ENCODE measurements around the gene UTP18. TPM values are rescaled to one million over a fixed set of nuclear protein-coding genes. Genes with fewer than 3 reads are reported as not detected.

Gene UTP18
- total and polyA plus RNA-seq, 9 of the 15 experiments (the other 6 are each of a cell fraction or from before 2014, with no cell fraction given) = 31.1 to 99.2 (median 66.7) TPM

DNA sequence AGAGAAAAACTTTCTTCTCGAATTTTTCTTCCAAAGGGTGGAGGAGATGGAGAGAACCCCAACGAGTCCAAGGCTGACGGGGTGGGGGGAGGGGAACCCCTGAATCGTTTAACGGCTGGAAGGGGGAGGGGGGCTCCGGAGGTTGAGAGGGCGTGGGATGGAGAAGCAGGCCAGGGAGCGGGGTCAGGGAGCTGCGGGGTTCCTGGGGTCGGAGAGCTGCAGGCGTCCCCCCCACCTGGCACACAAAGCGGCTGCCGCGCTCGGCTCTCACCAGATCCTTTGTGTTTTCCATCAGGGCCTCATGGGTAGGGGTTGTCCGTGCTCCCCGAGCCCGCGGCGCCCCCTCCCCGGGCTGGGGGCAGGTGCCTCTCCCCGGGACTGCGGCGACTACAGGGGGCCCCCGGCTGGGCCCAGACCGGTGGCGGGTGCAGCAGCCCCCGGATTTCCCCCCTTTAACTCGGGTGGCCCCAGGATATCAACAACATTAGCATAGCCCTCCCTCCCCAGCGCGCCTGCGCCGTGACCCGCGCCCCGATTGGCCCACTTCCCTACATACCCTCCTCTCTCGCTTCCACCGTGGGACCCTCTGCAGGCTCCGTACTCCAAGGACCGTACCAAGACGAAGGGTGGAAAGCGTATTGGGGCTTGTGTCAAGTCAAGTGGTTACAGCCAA is 646 bp upstream of the UTP18 start, which contains the start of gene MBTD1 (continued):
- TF ChIP-seq RBM15 (IDR thresholded peaks at IDR 0.05; ENCODE audit: insufficient read depth, low read length) = no peak
- TF ChIP-seq HDAC8 (tag; IDR thresholded peaks at IDR 0.05) = no peak
- TF ChIP-seq ZNF184 (CRISPR knock-in tag; IDR thresholded peaks at IDR 0.05) = no peak
- TF ChIP-seq KAT8 (IDR thresholded peaks at IDR 0.05; ENCODE audit: low read depth) = no peak

- Histone ChIP-seq H3K4me2 (ENCODE audit: insufficient read depth, low read length) (peak overlapping the region; percentile 98), H4K20me1 (replicated peaks; ENCODE audit: control insufficient read depth, insufficient read depth, low read length) (peaks cover 11% of the 10 kb centered on the region), H3K9me1 (ENCODE audit: control insufficient read depth, insufficient read depth, low read length) (no peaks in the 10 kb centered on the region), H2AFZ (ENCODE audit: low read depth, low read length) (peak overlapping the region; percentile 94), H3K27me3 (ENCODE audit: control insufficient read depth in 2 of 2, insufficient read depth in 2 of 2, low read length in 2 of 2) (no peaks in the 10 kb centered on the region), H3K36me3 (ENCODE audit: control insufficient read depth, insufficient read depth, low read length) (peaks cover 63% of the 10 kb centered on the region), H3K4me3 (peak overlapping the region; percentile 86), H3K79me2 (ENCODE audit: control insufficient read depth, insufficient read depth, low read length) (peaks cover 96% of the 10 kb centered on the region), H3K4me1 (replicated peaks in 1 of 2; ENCODE audit: control insufficient read depth in 2 of 2, insufficient read depth in 2 of 2, low read length in 2 of 2) (peaks cover 16 to 26% of the 10 kb centered on the region in 2 experiments; a peak in 4 of 5 replicates), H3K9ac (ENCODE audit: insufficient read depth in 1 of 2, low read depth in 2 of 2, low read length in 2 of 2) (peak overlapping the region; percentile 96 to 98), H3K27ac (ENCODE audit: extremely low read depth, low read depth, low read length) (peak overlapping the region; percentile 98), H3K9me3 (replicated peaks; ENCODE audit: control insufficient read depth, insufficient read depth, low read depth, low read length) (no peaks in the 10 kb centered on the region)
- TSS peak; percentile 54 for BruUV-seq (replicated peaks)
- DNase-seq (ENCODE audit: extremely low read depth in 1 of 4, low spot score in 3 of 4) = peak in 1 of 4 experiments; percentile 47
- ChIA-PET POLR2A (interaction anchor here (0.6 to 1.4 kb wide), 6 partner anchors 9 to 99 kb away, joined by 3 to 7 read pairs (median 4); no protein-coding TSS in a partner anchor), CTCF (ENCODE audit: low intra/inter-chr PET ratio) (no interaction called here)
- 0 out of 3 replicates have a peak, but pooled peaks have one; percentile 1 for ATAC-seq
- under 1% methylated on average over 32 of the region's 42 CpGs for WGBS (ENCODE audit: insufficient coverage, low coverage, missing lambda C conversion rate)
- intact Hi-C loops (cut with micrococcal nuclease) (loop anchor here (5.0 kb wide), 1 partner anchor 94 kb away; the partner anchor contains the start of gene NME2), in situ Hi-C loops (cut with MboI) (no loop called here)
- FAIRE-seq = peak; percentile 72
- TF ChIP-seq CREM (IDR thresholded peaks at IDR 0.05; ENCODE audit: low read depth) (no peak), C11orf30 (IDR thresholded peaks at IDR 0.05; ENCODE audit: low read depth) (peak; percentile 38; the same call in 1 of the 2 replicates), USF1 (CRISPR knock-in tag; IDR thresholded peaks at IDR 0.05) (peak; percentile 33; the same call in 1 of the 2 replicates), KDM4B (IDR thresholded peaks at IDR 0.05; ENCODE audit: borderline replicate concordance in 2 of 2, low read depth in 1 of 2) (no peak), COPS2 (conservative IDR thresholded peaks at IDR 0.05) (no peak), GABPB1 (CRISPR knock-in tag; IDR thresholded peaks at IDR 0.05) (no peak), HES1 (IDR thresholded peaks at IDR 0.05; ENCODE audit: low read depth) (no peak), PCBP1 (IDR thresholded peaks at IDR 0.05; ENCODE audit: low read depth, low read length, poor library complexity, severe bottlenecking) (no peak), RBM17 (IDR thresholded peaks at IDR 0.05; ENCODE audit: borderline replicate concordance, low read depth, low read length) (no peak)
- TF ChIP-seq, protein P1, sequence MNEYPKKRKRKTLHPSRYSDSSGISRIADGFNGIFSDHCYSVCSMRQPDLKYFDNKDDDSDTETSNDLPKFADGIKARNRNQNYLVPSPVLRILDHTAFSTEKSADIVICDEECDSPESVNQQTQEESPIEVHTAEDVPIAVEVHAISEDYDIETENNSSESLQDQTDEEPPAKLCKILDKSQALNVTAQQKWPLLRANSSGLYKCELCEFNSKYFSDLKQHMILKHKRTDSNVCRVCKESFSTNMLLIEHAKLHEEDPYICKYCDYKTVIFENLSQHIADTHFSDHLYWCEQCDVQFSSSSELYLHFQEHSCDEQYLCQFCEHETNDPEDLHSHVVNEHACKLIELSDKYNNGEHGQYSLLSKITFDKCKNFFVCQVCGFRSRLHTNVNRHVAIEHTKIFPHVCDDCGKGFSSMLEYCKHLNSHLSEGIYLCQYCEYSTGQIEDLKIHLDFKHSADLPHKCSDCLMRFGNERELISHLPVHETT (CRISPR knock-in tag; conservative IDR thresholded peaks at IDR 0.05 in 1 of 2, IDR thresholded peaks at IDR 0.05 in 1 of 2) = no peak
Observed at GRCh38 chr17:51261024-51261963, 948 bp downstream of the UTP18 start.
